ENCODE data around the gene INVS. TPM values are rescaled to one million over a fixed set of nuclear protein-coding genes. Genes with fewer than 3 reads are reported as not detected.

Gene INVS
- total RNA-seq, 3 donors from 2014 or later (not counting 1 experiment from before 2014, with no cell fraction given) = 24.5 to 30.6 (median 27.4) TPM

DNA sequence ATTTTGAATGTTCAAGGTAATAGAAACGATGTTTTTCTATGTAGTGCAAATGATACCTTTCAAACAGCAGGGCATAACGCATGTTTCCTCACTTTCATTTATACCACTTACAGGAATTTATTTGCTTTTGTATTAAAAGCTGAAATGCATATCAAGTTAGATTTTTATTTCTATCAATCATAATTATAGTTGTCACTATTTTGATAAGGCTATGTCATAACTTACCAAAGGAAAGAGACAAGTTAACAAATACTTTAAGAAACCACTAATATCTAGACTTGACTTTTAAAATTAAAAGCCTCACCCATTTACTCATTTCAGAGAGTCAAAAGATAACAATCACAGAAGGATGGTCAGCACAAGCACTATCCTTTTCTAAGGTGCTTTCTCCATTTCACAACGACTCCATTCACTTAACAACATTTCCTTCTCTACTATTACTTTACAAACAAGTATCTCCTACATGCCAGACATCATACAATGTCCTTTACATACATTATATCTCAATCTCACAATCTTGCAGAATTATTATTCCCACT, 12.9 kb upstream of the INVS start:
- DNase-seq = no peak
- no peaks in the 10 kb centered on the region for H3K27me3 ChIP-seq (ENCODE audit: control insufficient read depth, insufficient read depth, low read length)
- H3K27me3 Mint-ChIP-seq (ENCODE audit: low read depth in 2 of 2) = no peaks in the 10 kb centered on the region
- intact Hi-C loops (cut with micrococcal nuclease) = loop anchor here (10.0 kb wide), 1 partner anchor 269 kb away; the partner anchor contains the start of gene TEX10
- H3K4me3 Mint-ChIP-seq = no peak overlapping the region
- no peaks in the 10 kb centered on the region for H3K9me3 ChIP-seq (ENCODE audit: control insufficient read depth, insufficient read depth, low read length)
- peaks cover 3% of the 10 kb centered on the region for H3K4me1 ChIP-seq (ENCODE audit: control insufficient read depth, insufficient read depth, low read length)
- 48% methylated on average over 1 of the region's 3 CpGs for WGBS (ENCODE audit: insufficient coverage)
- H3K27ac ChIP-seq (ENCODE audit: low read length) = no peak overlapping the region
- TF ChIP-seq, protein P1, sequence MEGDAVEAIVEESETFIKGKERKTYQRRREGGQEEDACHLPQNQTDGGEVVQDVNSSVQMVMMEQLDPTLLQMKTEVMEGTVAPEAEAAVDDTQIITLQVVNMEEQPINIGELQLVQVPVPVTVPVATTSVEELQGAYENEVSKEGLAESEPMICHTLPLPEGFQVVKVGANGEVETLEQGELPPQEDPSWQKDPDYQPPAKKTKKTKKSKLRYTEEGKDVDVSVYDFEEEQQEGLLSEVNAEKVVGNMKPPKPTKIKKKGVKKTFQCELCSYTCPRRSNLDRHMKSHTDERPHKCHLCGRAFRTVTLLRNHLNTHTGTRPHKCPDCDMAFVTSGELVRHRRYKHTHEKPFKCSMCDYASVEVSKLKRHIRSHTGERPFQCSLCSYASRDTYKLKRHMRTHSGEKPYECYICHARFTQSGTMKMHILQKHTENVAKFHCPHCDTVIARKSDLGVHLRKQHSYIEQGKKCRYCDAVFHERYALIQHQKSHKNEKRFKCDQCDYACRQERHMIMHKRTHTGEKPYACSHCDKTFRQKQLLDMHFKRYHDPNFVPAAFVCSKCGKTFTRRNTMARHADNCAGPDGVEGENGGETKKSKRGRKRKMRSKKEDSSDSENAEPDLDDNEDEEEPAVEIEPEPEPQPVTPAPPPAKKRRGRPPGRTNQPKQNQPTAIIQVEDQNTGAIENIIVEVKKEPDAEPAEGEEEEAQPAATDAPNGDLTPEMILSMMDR (IDR thresholded peaks at IDR 0.05) = no peak
- H3K9me3 Mint-ChIP-seq = no peaks in the 10 kb centered on the region
- no peak overlapping the region for H3K4me3 ChIP-seq (ENCODE audit: low read length)
- peak overlapping the region; percentile 0 to 8 for H3K27ac Mint-ChIP-seq
- no peaks in the 10 kb centered on the region for H3K36me3 Mint-ChIP-seq
- H3K36me3 ChIP-seq (ENCODE audit: control insufficient read depth, insufficient read depth, low read length) = no peaks in the 10 kb centered on the region
- ATAC-seq = no peak
- H3K4me1 Mint-ChIP-seq = peaks cover 67 to 68% of the 10 kb centered on the region in 2 donors

DNA sequence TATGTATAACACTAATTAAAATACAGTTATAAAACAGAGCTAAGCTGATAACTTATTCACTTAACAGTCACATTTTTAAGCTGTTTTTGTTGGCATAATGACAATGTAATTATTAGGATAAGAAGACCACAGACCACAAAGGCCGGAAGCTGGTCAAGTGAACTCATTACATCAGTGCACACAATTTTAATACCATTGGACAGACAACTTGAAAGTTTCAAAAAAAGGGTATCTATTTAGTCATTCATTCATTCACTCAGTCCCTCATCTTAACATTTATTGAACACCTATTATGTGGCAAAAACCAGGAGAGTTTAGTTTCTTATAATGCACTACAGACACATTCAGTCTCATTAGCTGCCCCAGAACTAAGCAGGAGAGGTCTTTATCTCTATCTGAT, 11.8 kb upstream of the INVS start:
- no peaks in the 10 kb centered on the region for H3K9me3 ChIP-seq (ENCODE audit: control insufficient read depth, insufficient read depth, low read length)
- intact Hi-C loops (cut with micrococcal nuclease) = loop anchor here (10.0 kb wide), 1 partner anchor 268 kb away; the partner anchor contains the start of gene TEX10
- peaks cover 67 to 68% of the 10 kb centered on the region in 2 donors for H3K4me1 Mint-ChIP-seq
- no peaks in the 10 kb centered on the region for H3K9me3 Mint-ChIP-seq
- no peaks in the 10 kb centered on the region for H3K27me3 ChIP-seq (ENCODE audit: control insufficient read depth, insufficient read depth, low read length)
- no peak overlapping the region for H3K27ac ChIP-seq (ENCODE audit: low read length)
- H3K27me3 Mint-ChIP-seq (ENCODE audit: low read depth in 2 of 2) = no peaks in the 10 kb centered on the region
- H3K36me3 ChIP-seq (ENCODE audit: control insufficient read depth, insufficient read depth, low read length) = no peaks in the 10 kb centered on the region
- H3K4me3 ChIP-seq (ENCODE audit: low read length) = no peak overlapping the region
- ATAC-seq = peak in 2 of 3 donors; percentile 48 to 50
- H3K27ac Mint-ChIP-seq = peak overlapping the region; percentile 74 to 84
- TF ChIP-seq, protein P1 (IDR thresholded peaks at IDR 0.05) = no peak
- no peaks in the 10 kb centered on the region for H3K36me3 Mint-ChIP-seq
- H3K4me3 Mint-ChIP-seq = peak overlapping the region; percentile 85
- H3K4me1 ChIP-seq (ENCODE audit: control insufficient read depth, insufficient read depth, low read length) = peaks cover 3% of the 10 kb centered on the region
- 33% methylated on average over 1 of the region's 1 CpG for WGBS (ENCODE audit: insufficient coverage)
- peak in 1 of 2 donors; percentile 41 for DNase-seq

DNA sequence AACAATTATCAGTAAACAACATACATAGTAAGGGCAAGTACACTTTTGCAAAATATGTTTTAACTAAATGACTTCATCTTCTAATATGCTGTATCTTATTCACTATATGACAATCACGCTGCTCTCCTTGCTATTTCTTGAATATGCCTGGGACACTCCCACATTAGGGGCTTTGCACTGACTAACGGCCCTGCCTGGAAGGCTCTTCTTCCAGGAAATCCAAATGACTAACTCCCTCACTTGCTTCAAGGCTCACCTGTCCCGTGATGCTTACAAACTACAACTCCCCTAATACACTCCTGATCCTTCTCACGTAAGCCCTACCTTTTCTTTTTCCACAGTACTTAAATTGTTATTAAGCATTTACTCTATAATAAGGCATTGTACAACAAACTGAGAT, 10.8 kb upstream of the INVS start:
- WGBS (ENCODE audit: insufficient coverage) = 76% methylated on average over 4 of the region's 4 CpGs

More for the DNA sequence above, 10.8 kb upstream of the INVS start:
- Histone ChIP-seq H3K36me3 (ENCODE audit: control insufficient read depth, insufficient read depth, low read length) (no peaks in the 10 kb centered on the region), H3K9me3 (ENCODE audit: control insufficient read depth, insufficient read depth, low read length) (no peaks in the 10 kb centered on the region), H3K4me3 (ENCODE audit: low read length) (no peak overlapping the region), H3K27me3 (ENCODE audit: control insufficient read depth, insufficient read depth, low read length) (no peaks in the 10 kb centered on the region), H3K4me1 (ENCODE audit: control insufficient read depth, insufficient read depth, low read length) (peaks cover 3% of the 10 kb centered on the region), H3K27ac (ENCODE audit: low read length) (no peak overlapping the region)
- Mint-ChIP-seq H3K4me1 (peaks cover 64 to 68% of the 10 kb centered on the region in 2 donors), H3K36me3 (no peaks in the 10 kb centered on the region), H3K27ac (peak overlapping the region; percentile 74 to 84), H3K9me3 (no peaks in the 10 kb centered on the region), H3K4me3 (peak overlapping the region; percentile 85), H3K27me3 (ENCODE audit: low read depth in 2 of 2) (no peaks in the 10 kb centered on the region)
- no peak for ATAC-seq
- TF ChIP-seq, protein P1 (IDR thresholded peaks at IDR 0.05) = no peak
- intact Hi-C loops (cut with micrococcal nuclease) = loop anchor here (10.0 kb wide), 1 partner anchor 267 kb away; the partner anchor contains the start of gene TEX10
- no peak for DNase-seq

Data from natural killer cell (primary cell).